Astrocyte of the cerebellum (primary cell): ENCODE results near the gene PSMB7.

Experiments used
- DNase-seq: peaks from one replicate; pipeline ENCODE4 v3.0.0-alpha.2; 2011; ENCODE audit warnings: low read depth
- H3K4me3 ChIP-seq: 2 replicates; pipeline ENCODE4 v1.5.1; 2011; ENCODE audit warnings: mild to moderate bottlenecking, low read depth, low read length, moderate library complexity
- in situ Hi-C: cut with HindIII; loops from 2 replicates; pipeline ENCODE4 v1.10.0; 2017; ENCODE audit warnings: low sequenced_read_pairs
- TF ChIP-seq, protein P1 (sequence below): IDR thresholded peaks from 2 replicates; pipeline ENCODE4 v1.5.1; 2012; ENCODE audit warnings: low read length, low read depth, moderate library complexity, mild to moderate bottlenecking; ENCODE audit errors: missing control alignments

PSMB7 gene

GRCh38 chr9:124377551-124378406 lies 37.5 kb downstream of the PSMB7 start:
- no peak for DNase-seq
- in situ Hi-C loops, result no loop called here
- TF ChIP-seq, protein P1, sequence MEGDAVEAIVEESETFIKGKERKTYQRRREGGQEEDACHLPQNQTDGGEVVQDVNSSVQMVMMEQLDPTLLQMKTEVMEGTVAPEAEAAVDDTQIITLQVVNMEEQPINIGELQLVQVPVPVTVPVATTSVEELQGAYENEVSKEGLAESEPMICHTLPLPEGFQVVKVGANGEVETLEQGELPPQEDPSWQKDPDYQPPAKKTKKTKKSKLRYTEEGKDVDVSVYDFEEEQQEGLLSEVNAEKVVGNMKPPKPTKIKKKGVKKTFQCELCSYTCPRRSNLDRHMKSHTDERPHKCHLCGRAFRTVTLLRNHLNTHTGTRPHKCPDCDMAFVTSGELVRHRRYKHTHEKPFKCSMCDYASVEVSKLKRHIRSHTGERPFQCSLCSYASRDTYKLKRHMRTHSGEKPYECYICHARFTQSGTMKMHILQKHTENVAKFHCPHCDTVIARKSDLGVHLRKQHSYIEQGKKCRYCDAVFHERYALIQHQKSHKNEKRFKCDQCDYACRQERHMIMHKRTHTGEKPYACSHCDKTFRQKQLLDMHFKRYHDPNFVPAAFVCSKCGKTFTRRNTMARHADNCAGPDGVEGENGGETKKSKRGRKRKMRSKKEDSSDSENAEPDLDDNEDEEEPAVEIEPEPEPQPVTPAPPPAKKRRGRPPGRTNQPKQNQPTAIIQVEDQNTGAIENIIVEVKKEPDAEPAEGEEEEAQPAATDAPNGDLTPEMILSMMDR, result no peak
- no peak overlapping the region for H3K4me3 ChIP-seq

- TF ChIP-seq, protein P1, result no peak
- DNase-seq, result no peak
- in situ Hi-C loops, result no loop called here
- H3K4me3 ChIP-seq, result no peak overlapping the region
These were observed 38.9 kb downstream of the PSMB7 start for GRCh38 chr9:124376329-124376728.

GRCh38 chr9:124375726-124376125 lies 39.5 kb downstream of the PSMB7 start:
- no peak for DNase-seq
- TF ChIP-seq, protein P1, result no peak
- in situ Hi-C loops, result no loop called here
- H3K4me3 ChIP-seq, result no peak overlapping the region

GRCh38 chr9:124373851-124374250 lies 41.4 kb downstream of the PSMB7 start:
- TF ChIP-seq, protein P1, result no peak
- in situ Hi-C loops, result no loop called here
- no peak overlapping the region for H3K4me3 ChIP-seq
- DNase-seq, result no peak

DNA sequence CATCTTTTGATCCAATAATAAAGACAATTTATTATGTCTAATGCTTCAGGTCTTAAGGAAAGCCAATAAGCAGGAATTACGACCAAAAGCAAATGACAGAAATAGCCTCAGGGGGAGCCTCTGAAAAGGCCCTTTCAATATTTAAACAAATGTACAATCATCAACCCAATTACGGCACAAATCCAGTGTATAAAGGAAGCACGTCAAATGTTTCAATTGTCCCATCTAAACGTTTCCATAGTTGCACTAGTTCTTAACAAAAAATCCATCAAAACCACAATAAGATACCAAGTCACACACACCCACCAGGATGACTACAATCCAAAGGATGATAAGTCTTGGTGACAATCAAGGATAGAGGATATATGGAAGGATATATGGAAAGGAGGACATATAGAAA lies 41.9 kb downstream of the PSMB7 start:
- in situ Hi-C loops, result no loop called here
- TF ChIP-seq, protein P1, result no peak
- H3K4me3 ChIP-seq, result no peak overlapping the region
- no peak for DNase-seq

GRCh38 chr9:124372038-124372437 lies 43.2 kb downstream of the PSMB7 start:
- in situ Hi-C loops, result no loop called here
- TF ChIP-seq, protein P1, result no peak

More at GRCh38 chr9:124372038-124372437, 43.2 kb downstream of the PSMB7 start:
- H3K4me3 ChIP-seq, result no peak overlapping the region
- DNase-seq, result no peak
